Bronchial epithelial cell (primary cell): Measurements from ENCODE around the gene AGER. TPM values are rescaled to one million over a fixed set of nuclear protein-coding genes. Genes with fewer than 3 reads are reported as not detected.

Experiments used
- DNase-seq: peaks from one replicate; pipeline ENCODE4 v3.0.0-alpha.2; 2010; ENCODE audit warnings: low read depth
- FAIRE-seq: peaks from 2 replicates; lab custom pipeline; 2011; peaks lifted over from hg19 to GRCh38; lab: Jason Lieb, UNC
- H3K27me3 ChIP-seq: 2 replicates; pipeline ENCODE4 v1.5.1; 2011; ENCODE audit warnings: low read length; ENCODE audit not compliant: control insufficient read depth, insufficient read depth
- H3K36me3 ChIP-seq: 2 replicates; pipeline ENCODE4 v1.5.1; 2011; ENCODE audit warnings: low read length; ENCODE audit not compliant: control insufficient read depth, insufficient read depth
- H3K4me3 ChIP-seq: 2 replicates; pipeline ENCODE4 v1.5.1; 2011; ENCODE audit warnings: mild to moderate bottlenecking, low read depth, low read length, control low read depth
- CTCF ChIP-seq: IDR thresholded peaks from 2 replicates; pipeline ENCODE4 v1.5.1; 2011; ENCODE audit warnings: mild to moderate bottlenecking, moderate library complexity, low read length, control low read depth, inconsistent platforms; ENCODE audit not compliant: insufficient read depth, severe bottlenecking
- total RNA-seq: library from RNA; depleted of rRNA; stranded (reverse); fragments of >200 nt; gene quantifications from 2 replicates; pipeline ENCODE4 v1.2.1, GENCODE V29; 2014

AGER gene
- total RNA-seq, 1 donor from 2014 or later = 0.26 TPM

- Histone ChIP-seq H3K36me3 (no peaks in the 10 kb centered on the region), H3K27me3 (no peaks in the 10 kb centered on the region), H3K4me3 (peak overlapping the region; percentile 54)
- FAIRE-seq = no peak
- no peak for TF ChIP-seq CTCF
- no peak for DNase-seq
These were observed 12.9 kb upstream of the AGER start for GRCh38 chr6:32196682-32197616.

GRCh38 chr6:32195902-32196681, 12.0 kb upstream of the AGER start:
- Histone ChIP-seq H3K4me3 (peak overlapping the region; percentile 54), H3K36me3 (no peaks in the 10 kb centered on the region), H3K27me3 (no peaks in the 10 kb centered on the region)
- no peak for TF ChIP-seq CTCF
- FAIRE-seq = no peak
- peak; percentile 42 for DNase-seq

GRCh38 chr6:32195652-32195901, 11.5 kb upstream of the AGER start:
- Histone ChIP-seq H3K36me3 (no peaks in the 10 kb centered on the region), H3K4me3 (peak overlapping the region; percentile 54), H3K27me3 (no peaks in the 10 kb centered on the region)
- TF ChIP-seq CTCF = peak; percentile 53
- no peak for FAIRE-seq
- DNase-seq = peak; percentile 97

GRCh38 chr6:32194825-32195651, 11.0 kb upstream of the AGER start:
- DNase-seq (peak; percentile 53), FAIRE-seq (no peak)
- H3K27me3 ChIP-seq = no peaks in the 10 kb centered on the region

More at GRCh38 chr6:32194825-32195651, 11.0 kb upstream of the AGER start:
- Histone ChIP-seq H3K36me3 (no peaks in the 10 kb centered on the region), H3K4me3 (peak overlapping the region; percentile 36)
- peak; percentile 62 for TF ChIP-seq CTCF
